ENCODE data around the gene ARHGAP24. TPM values are rescaled to one million over a fixed set of nuclear protein-coding genes. Genes with fewer than 3 reads are reported as not detected.

The ARHGAP24 gene
- total RNA-seq, 3 donors from 2014 or later, result 5.2 to 11.6 (median 6.7) TPM

DNA sequence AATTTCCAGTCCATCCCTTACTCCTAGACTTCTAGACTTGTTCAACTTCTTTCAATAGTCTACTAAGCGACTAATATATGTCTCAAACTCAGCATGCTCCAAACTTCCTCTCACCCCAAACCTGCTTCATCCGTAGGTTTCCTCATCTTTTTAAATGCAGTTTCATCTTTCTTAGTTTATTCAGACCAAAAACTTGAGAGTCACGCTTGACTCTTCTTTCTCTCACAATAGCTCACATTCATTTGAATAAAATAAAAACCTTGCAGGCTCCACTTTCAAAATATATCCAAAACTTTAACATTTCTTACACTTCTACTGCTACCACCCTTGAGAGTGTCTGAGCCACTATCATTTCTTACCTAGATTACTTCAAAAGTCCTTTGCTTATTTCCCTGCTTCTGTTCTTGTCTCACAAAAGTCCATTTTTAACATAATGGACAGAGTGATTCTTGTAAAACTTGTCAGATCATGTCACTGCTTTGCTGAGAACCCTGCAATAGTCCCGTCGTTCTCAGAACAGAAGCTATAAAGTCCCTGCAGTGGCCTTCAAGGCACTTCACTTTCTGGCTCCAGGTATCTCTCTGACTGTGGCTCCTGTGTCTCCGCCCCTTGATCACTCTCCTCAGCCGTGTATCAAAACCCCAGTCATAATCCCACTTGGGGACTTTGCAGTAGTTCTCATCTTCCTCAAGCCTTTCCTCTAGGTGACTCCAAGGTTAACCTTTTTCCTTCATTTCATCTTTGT lies 167.6 kb downstream of the ARHGAP24 start:
- no peaks in the 10 kb centered on the region for H3K4me1 ChIP-seq (ENCODE audit: low read depth)
- no peaks in the 10 kb centered on the region for H3K36me3 ChIP-seq (ENCODE audit: low read depth)
- intact Hi-C loops (cut with DNase I, micrococcal nuclease), result no loop called here
- no peak overlapping the region for H3K4me3 ChIP-seq
- TF ChIP-seq, protein P1, sequence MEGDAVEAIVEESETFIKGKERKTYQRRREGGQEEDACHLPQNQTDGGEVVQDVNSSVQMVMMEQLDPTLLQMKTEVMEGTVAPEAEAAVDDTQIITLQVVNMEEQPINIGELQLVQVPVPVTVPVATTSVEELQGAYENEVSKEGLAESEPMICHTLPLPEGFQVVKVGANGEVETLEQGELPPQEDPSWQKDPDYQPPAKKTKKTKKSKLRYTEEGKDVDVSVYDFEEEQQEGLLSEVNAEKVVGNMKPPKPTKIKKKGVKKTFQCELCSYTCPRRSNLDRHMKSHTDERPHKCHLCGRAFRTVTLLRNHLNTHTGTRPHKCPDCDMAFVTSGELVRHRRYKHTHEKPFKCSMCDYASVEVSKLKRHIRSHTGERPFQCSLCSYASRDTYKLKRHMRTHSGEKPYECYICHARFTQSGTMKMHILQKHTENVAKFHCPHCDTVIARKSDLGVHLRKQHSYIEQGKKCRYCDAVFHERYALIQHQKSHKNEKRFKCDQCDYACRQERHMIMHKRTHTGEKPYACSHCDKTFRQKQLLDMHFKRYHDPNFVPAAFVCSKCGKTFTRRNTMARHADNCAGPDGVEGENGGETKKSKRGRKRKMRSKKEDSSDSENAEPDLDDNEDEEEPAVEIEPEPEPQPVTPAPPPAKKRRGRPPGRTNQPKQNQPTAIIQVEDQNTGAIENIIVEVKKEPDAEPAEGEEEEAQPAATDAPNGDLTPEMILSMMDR (IDR thresholded peaks at IDR 0.05), result no peak
- DNase-seq (no peak), ATAC-seq (no peak)
- H3K9me3 ChIP-seq, result no peaks in the 10 kb centered on the region

DNA sequence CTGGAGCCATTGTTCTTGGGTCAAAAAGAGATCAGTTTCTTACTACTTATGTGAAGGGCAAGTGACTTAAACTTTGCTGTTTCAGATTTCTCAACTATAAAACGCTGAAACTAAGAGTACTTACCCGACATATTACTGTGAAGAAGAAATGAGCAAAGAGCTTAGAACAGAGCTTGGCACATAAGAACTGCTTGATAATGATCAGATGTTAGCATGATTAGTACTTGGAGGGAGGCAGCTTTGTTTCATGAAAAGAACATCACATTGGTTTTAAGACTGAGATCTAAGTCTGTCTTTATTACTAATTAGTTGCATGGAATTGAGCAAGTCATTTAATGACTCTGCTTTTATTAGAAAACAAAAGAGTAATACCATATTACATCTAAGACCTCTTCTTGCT lies 169.1 kb downstream of the ARHGAP24 start:
- DNase-seq (no peak), ATAC-seq (no peak)
- Histone ChIP-seq H3K9me3 (no peaks in the 10 kb centered on the region), H3K4me3 (no peak overlapping the region), H3K36me3 (ENCODE audit: low read depth) (no peaks in the 10 kb centered on the region), H3K4me1 (ENCODE audit: low read depth) (no peaks in the 10 kb centered on the region)
- TF ChIP-seq, protein P1 (IDR thresholded peaks at IDR 0.05), result no peak
- intact Hi-C loops (cut with DNase I, micrococcal nuclease), result no loop called here

DNA sequence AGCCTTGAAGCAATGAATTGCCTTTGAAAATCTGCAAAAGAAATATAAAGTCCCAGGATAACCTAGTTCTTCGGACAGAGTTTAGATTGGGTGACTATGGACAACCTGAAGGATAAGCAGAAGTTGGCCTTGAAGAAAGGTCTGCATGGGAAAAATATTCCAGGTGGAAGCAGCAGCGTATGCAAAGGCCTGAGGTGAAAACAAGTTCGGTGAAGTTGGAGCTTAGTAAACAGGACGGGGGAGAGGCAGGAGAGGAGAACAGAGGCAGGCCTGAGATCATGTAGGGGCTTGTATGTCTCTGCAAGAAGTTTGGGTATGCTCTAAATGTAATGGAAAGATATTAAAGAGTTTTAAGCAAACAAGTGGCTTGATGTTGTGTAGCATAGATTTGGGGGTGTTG lies 176.0 kb downstream of the ARHGAP24 start:
- intact Hi-C loops (cut with DNase I, micrococcal nuclease), result no loop called here
- TF ChIP-seq, protein P1 (IDR thresholded peaks at IDR 0.05), result no peak
- Histone ChIP-seq H3K4me3 (no peak overlapping the region), H3K36me3 (ENCODE audit: low read depth) (no peaks in the 10 kb centered on the region), H3K9me3 (no peaks in the 10 kb centered on the region), H3K4me1 (ENCODE audit: low read depth) (no peaks in the 10 kb centered on the region)
- no peak for ATAC-seq
- DNase-seq, result no peak

DNA sequence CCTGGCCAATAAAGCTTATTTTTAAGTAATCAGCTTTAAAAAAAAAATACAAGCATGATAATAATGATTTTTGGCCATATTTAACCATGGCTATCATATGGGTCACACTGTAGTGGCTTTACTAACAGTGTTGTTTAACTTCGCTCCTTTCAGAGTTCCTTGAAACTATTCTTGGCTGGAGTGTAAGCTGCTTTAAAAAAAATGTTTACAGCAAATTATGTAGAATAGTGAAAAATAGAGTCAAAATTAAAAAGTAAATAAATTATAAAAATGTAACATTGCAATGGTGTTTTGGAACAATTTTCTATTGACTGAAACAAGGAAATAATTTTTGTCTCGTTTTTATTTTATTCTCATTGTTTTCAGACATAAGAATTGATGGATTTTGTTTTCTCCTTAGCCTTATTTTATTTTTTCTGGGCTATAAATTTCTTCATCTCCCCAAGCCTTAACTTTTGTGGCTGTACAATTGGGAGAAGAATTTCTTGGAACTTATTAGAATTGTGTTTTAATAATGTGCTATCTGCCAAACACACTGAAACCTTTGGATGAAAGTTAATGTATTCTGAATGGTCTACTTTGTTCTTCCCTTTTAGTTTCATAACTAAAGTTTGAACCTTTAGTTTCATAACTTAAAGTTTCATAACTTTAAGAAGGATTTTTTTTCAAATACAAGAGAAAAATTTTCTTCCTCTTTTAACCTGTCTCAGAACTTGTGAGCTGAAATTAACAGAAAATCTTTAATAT lies 182.0 kb downstream of the ARHGAP24 start:
- H3K9me3 ChIP-seq, result no peaks in the 10 kb centered on the region
- H3K4me1 ChIP-seq (ENCODE audit: low read depth), result no peaks in the 10 kb centered on the region
- TF ChIP-seq, protein P1 (IDR thresholded peaks at IDR 0.05), result no peak
- ATAC-seq (no peak), DNase-seq (no peak)
- H3K36me3 ChIP-seq (ENCODE audit: low read depth), result no peaks in the 10 kb centered on the region
- H3K4me3 ChIP-seq, result no peak overlapping the region
- intact Hi-C loops (cut with DNase I, micrococcal nuclease), result no loop called here

DNA sequence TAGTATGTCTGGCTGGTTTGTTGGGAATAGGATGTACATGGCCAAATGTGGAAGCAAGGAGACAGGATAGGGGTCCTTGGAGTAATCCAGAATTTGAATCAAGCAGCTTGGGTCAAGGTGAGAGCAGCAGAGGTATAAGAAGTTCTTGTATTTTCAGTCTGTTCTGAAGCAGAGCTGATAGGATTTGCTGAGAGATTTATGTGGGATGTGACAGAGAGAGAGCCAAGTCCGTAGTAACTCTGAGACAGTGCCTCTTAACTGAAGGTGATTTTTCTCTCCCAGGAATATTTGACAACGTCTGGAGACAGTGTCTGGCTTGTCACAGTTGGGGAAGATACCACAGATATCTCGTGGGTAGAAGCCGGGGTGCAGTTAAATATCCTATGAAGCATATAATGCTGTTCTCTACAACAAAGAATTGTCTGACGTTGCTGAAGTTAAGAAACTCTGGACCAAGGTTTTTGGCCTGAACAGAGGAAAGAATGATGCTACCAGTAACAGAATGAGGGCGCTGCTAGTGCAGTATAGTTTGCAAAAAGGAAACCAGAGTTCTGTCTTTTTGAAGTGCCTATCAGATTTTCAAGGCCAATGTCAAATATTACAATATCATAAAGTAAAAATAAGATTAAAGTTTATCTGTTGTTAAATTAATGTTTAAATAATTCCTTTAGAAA lies 184.0 kb downstream of the ARHGAP24 start:
- Histone ChIP-seq H3K36me3 (ENCODE audit: low read depth) (no peaks in the 10 kb centered on the region), H3K4me3 (no peak overlapping the region), H3K4me1 (ENCODE audit: low read depth) (no peaks in the 10 kb centered on the region), H3K9me3 (no peaks in the 10 kb centered on the region)
- no peak for DNase-seq
- TF ChIP-seq, protein P1 (IDR thresholded peaks at IDR 0.05), result no peak
- no peak for ATAC-seq
- intact Hi-C loops (cut with DNase I, micrococcal nuclease), result no loop called here
